ENCODE results near the gene ATP8B4. TPM values are rescaled to one million over a fixed set of nuclear protein-coding genes. Genes with fewer than 3 reads are reported as not detected.

ATP8B4 gene
- total and polyA plus RNA-seq, 2 of the 8 experiments (the other 6 are each of a cell fraction or from before 2014, with no cell fraction given): 0.17 to 0.24 TPM

DNA sequence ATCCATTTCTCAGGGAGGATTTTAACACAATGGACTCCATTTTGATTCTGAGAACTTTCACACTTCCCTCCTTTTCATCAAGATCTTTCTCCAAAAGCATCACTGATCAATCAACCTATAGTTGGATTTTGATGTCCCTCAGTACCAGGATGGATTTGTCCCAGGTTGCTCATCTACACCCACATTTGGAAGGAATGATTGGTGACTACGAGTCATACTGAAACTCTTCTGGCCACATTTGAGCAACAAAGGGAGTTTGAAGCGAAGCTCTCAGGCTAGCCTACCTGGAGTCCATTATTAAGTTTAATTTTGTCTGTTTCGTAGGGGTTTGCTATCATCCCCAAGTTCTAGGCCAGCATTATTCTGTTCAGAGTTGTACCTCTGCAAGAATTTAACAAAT lies 31.3 kb upstream of the ATP8B4 start:
- Histone ChIP-seq H2BK5ac (ENCODE audit: low read depth, low read length) (no peak overlapping the region), H3K79me2 (ENCODE audit: control insufficient read depth in 1 of 2, insufficient read depth in 2 of 2, low read length in 2 of 2) (no peaks in the 10 kb centered on the region), H2BK15ac (ENCODE audit: low read length) (no peak overlapping the region), H4K91ac (replicated peaks; ENCODE audit: insufficient read length, low read length) (no peak overlapping the region), H2AFZ (ENCODE audit: low read length) (no peak overlapping the region), H3K4me1 (replicated peaks in 1 of 4; ENCODE audit: control insufficient read depth in 3 of 4, insufficient read depth in 4 of 4, low read length in 3 of 4) (no peaks in the 10 kb centered on the region), H3K36me3 (ENCODE audit: control insufficient read depth in 2 of 4, insufficient read depth in 4 of 4, low read length in 3 of 4) (no peaks in the 10 kb centered on the region), H3K4me3 (ENCODE audit: extremely low read depth in 1 of 4, insufficient read depth in 2 of 4, low read depth in 3 of 4, low read length in 4 of 4) (no peak overlapping the region), H3K18ac (ENCODE audit: extremely low read depth, low read length) (no peak overlapping the region), H3K4me2 (ENCODE audit: insufficient read depth in 1 of 2, low read depth in 2 of 2, low read length in 2 of 2) (no peak overlapping the region), H3K56ac (replicated peaks; ENCODE audit: insufficient read length, low read depth, low read length) (no peak overlapping the region), H2AK5ac (ENCODE audit: low read depth, low read length) (no peak overlapping the region), H3K4ac (replicated peaks; ENCODE audit: insufficient read length, low read depth, low read length) (no peak overlapping the region), H2BK12ac (ENCODE audit: low read depth, low read length) (no peak overlapping the region), H3K27ac (ENCODE audit: low read depth, low read length) (no peak overlapping the region), H3K27me3 (replicated peaks in 1 of 4; ENCODE audit: control insufficient read depth in 3 of 4, extremely low read depth in 1 of 4, insufficient read depth in 3 of 4, low read length in 3 of 4) (no peaks in the 10 kb centered on the region), H3K23me2 (ENCODE audit: low read depth, low read length) (no peaks in the 10 kb centered on the region), H3K79me1 (ENCODE audit: low read depth, low read length) (no peaks in the 10 kb centered on the region), H4K5ac (ENCODE audit: insufficient read length, low read depth, low read length) (no peak overlapping the region), H2BK20ac (ENCODE audit: low read length) (no peak overlapping the region), H3K14ac (ENCODE audit: insufficient read length) (no peak overlapping the region), H4K8ac (ENCODE audit: extremely low read depth, insufficient read depth, low read length) (no peak overlapping the region), H3K23ac (ENCODE audit: insufficient read length) (no peak overlapping the region), H2BK120ac (replicated peaks; ENCODE audit: low read depth, low read length) (no peak overlapping the region), H3K9me3 (ENCODE audit: insufficient read depth in 2 of 2, low read depth in 1 of 2, low read length in 1 of 2) (no peaks in the 10 kb centered on the region), H4K20me1 (replicated peaks in 1 of 2; ENCODE audit: control insufficient read depth in 1 of 2, insufficient read depth in 2 of 2, low read length in 2 of 2) (no peaks in the 10 kb centered on the region), H3K9ac (replicated peaks in 1 of 4; ENCODE audit: extremely low read depth in 1 of 4, low read depth in 3 of 4, low read length in 3 of 4) (no peak overlapping the region)
- ChIA-PET POLR2A (ENCODE audit: partially characterized antibody) (interaction anchor here (0.5 kb wide), 2 partner anchors 529 to 903 kb away, joined by 3 read pairs; partner anchors contain the start of genes DTWD1 and FAM227B), CTCF (ENCODE audit: partially characterized antibody) (interaction anchor here (0.6 to 1.7 kb wide), 4 partner anchors 75 to 165 kb away, joined by 3 to 10 read pairs (median 6); no protein-coding TSS in a partner anchor)
- DNase-seq (ENCODE audit: low read depth in 1 of 2, low spot score in 2 of 2) (no peak), FAIRE-seq (no peak)
- WGBS, 2 experiments (ENCODE audit: extremely low coverage in 1 of 2, insufficient coverage in 1 of 2, insufficient read length in 1 of 2, insufficient replicate concordance in 2 of 2, low coverage in 1 of 2, low lambda C conversion rate in 2 of 2, missing lambda C conversion rate in 1 of 2): 94% methylated on average over 3 of the region's 3 CpGs; no CpG with 5 or more reads in 1 of the 2 experiments
- no peak for TF ChIP-seq POLR2AphosphoS5 (IDR thresholded peaks at IDR 0.05; ENCODE audit: low read depth, low read length)
- TF ChIP-seq TBP (IDR thresholded peaks at IDR 0.05; ENCODE audit: low read depth, low read length): no peak
- no peak for TF ChIP-seq HDAC2 (IDR thresholded peaks at IDR 0.05; ENCODE audit: borderline replicate concordance in 1 of 2, low read depth in 2 of 2, low read length in 2 of 2)
- TF ChIP-seq SIX5 (IDR thresholded peaks at IDR 0.05; ENCODE audit: low read depth, low read length): no peak
- no peak for TF ChIP-seq SP1 (IDR thresholded peaks at IDR 0.05; ENCODE audit: low read depth, low read length)
- TF ChIP-seq, protein P1, sequence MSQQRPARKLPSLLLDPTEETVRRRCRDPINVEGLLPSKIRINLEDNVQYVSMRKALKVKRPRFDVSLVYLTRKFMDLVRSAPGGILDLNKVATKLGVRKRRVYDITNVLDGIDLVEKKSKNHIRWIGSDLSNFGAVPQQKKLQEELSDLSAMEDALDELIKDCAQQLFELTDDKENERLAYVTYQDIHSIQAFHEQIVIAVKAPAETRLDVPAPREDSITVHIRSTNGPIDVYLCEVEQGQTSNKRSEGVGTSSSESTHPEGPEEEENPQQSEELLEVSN (IDR thresholded peaks at IDR 0.05): no peak
- TF ChIP-seq, protein P2, sequence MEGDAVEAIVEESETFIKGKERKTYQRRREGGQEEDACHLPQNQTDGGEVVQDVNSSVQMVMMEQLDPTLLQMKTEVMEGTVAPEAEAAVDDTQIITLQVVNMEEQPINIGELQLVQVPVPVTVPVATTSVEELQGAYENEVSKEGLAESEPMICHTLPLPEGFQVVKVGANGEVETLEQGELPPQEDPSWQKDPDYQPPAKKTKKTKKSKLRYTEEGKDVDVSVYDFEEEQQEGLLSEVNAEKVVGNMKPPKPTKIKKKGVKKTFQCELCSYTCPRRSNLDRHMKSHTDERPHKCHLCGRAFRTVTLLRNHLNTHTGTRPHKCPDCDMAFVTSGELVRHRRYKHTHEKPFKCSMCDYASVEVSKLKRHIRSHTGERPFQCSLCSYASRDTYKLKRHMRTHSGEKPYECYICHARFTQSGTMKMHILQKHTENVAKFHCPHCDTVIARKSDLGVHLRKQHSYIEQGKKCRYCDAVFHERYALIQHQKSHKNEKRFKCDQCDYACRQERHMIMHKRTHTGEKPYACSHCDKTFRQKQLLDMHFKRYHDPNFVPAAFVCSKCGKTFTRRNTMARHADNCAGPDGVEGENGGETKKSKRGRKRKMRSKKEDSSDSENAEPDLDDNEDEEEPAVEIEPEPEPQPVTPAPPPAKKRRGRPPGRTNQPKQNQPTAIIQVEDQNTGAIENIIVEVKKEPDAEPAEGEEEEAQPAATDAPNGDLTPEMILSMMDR (IDR thresholded peaks at IDR 0.05; ENCODE audit: control extremely low read depth in 1 of 3, insufficient read depth in 1 of 3, low read depth in 1 of 3, low read length in 3 of 3): no peak
- no peak for TF ChIP-seq BACH1 (IDR thresholded peaks at IDR 0.05; ENCODE audit: low read length)
- TF ChIP-seq POLR2A (IDR thresholded peaks at IDR 0.05; ENCODE audit: control extremely low read depth in 1 of 2, low read depth in 2 of 2, low read length in 2 of 2): no peak
- TF ChIP-seq PHF8 (conservative IDR thresholded peaks at IDR 0.05; ENCODE audit: low read depth, low read length): no peak
- no peak for TF ChIP-seq SP2 (IDR thresholded peaks at IDR 0.05; ENCODE audit: low read length)
- TF ChIP-seq CTBP2 (IDR thresholded peaks at IDR 0.05; ENCODE audit: borderline replicate concordance, insufficient read depth, insufficient read length, low read length): no peak
